NCI-H146 (cell line): ENCODE measurements around the gene FBXO46.

ENCODE experiments used
- DNase-seq: peaks from one replicate; lab custom pipeline; 2025; lab: John Stamatoyannopoulos, UW

Gene FBXO46

GRCh38 chr19:45682908-45683307 is 47.8 kb downstream of the FBXO46 start:
- no peak for DNase-seq

GRCh38 chr19:45682117-45682516 is 48.6 kb downstream of the FBXO46 start:
- DNase-seq, result no peak

GRCh38 chr19:45681391-45682015 is 49.2 kb downstream of the FBXO46 start:
- peak; percentile 85 for DNase-seq

- peak; percentile 96 for DNase-seq
Measured at GRCh38 chr19:45677351-45678230, 53.1 kb downstream of the FBXO46 start.

GRCh38 chr19:45676851-45677263 is 53.8 kb downstream of the FBXO46 start:
- DNase-seq, result peak; percentile 61

GRCh38 chr19:45674946-45675345 is 55.8 kb downstream of the FBXO46 start:
- DNase-seq, result peak; percentile 18

- DNase-seq, result peak; percentile 91
Measured at GRCh38 chr19:45670670-45671453, 59.8 kb downstream of the FBXO46 start.

- DNase-seq, result no peak
Measured at GRCh38 chr19:45668342-45668871, 62.3 kb downstream of the FBXO46 start.

GRCh38 chr19:45667620-45668341 is 62.9 kb downstream of the FBXO46 start, which contains the start of gene GIPR:
GIPR (plus strand) TSS chr19:45668221; CDS start chr19:45669521, 1,300 bp downstream.
- peak; percentile 30 for DNase-seq

GRCh38 chr19:45664575-45664974 is 66.1 kb downstream of the FBXO46 start:
- DNase-seq, result no peak

GRCh38 chr19:45663800-45664199 is 66.9 kb downstream of the FBXO46 start:
- no peak for DNase-seq

GRCh38 chr19:45660636-45661035 is 70.1 kb downstream of the FBXO46 start:
- no peak for DNase-seq
